Activated CD8-positive, alpha-beta memory T cell treated with anti-CD3 and anti-CD28 coated beads for 48 hours (primary cell): Measurements from ENCODE around the gene CTNNBIP1.

Source experiments
- DNase-seq, 3 experiments: peaks; one replicate each; pipeline ENCODE4 v3.0.0-alpha.2; 2020; ENCODE audit warnings: low read depth in 2 of 3, low spot score in 2 of 3

CTNNBIP1 gene

DNA sequence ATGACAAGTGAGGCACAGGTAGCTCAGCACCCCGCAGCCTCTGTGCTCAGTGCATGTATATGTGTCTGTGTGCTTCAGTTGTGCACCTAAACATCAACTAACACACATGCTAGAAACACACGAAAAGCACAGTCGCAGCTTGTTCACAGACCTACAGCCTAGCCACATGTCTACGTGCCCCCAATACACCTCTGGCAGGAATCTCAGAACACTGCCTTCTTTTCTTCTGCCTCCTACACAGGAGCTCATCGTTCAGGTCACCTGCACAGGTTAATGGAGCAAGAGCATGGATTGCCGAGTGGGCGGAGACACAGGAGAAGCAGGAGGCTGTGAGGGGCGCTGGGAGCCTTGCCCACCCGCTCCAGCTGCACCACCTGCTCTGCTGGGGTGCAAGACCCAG, 31.7 kb downstream of the CTNNBIP1 start:
- DNase-seq: no peak

DNA sequence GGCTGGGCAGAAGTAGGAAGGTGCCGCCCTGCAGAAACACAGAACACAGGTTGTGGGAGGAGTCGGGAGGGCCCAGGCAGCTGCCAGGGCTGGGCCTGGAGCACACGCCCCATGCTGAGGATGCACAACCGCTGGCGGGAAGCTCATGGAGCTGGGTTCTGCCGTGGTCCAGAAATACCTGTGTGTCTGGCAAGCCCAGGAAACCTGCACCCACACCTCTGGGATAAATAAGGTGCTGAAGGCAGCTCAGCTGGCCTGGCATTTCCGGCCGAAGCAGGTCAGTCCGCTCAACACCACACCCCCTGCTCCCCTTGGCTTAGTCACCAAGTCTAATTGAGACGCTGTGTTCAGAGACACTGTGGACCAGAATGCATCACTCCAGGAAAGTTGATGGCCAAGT, 32.1 kb downstream of the CTNNBIP1 start:
- no peak for DNase-seq

DNA sequence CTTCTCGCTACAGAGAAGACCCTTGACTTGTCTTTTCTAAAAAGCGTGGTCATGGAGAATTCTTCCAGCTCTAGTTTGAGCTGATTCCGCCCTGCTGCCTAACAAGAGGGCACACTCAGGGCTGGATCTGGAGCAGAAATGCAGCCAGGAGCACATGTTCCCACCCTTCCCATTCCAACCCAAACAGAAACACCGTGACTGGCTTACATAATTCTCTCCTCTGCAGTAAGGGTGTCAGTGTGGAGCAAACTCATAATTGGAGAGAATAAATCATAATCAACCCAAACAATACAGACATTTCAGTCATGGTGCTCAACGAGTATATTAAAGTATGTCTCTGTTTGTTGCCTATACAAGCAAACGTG, 34.5 kb downstream of the CTNNBIP1 start:
- DNase-seq: no peak

DNA sequence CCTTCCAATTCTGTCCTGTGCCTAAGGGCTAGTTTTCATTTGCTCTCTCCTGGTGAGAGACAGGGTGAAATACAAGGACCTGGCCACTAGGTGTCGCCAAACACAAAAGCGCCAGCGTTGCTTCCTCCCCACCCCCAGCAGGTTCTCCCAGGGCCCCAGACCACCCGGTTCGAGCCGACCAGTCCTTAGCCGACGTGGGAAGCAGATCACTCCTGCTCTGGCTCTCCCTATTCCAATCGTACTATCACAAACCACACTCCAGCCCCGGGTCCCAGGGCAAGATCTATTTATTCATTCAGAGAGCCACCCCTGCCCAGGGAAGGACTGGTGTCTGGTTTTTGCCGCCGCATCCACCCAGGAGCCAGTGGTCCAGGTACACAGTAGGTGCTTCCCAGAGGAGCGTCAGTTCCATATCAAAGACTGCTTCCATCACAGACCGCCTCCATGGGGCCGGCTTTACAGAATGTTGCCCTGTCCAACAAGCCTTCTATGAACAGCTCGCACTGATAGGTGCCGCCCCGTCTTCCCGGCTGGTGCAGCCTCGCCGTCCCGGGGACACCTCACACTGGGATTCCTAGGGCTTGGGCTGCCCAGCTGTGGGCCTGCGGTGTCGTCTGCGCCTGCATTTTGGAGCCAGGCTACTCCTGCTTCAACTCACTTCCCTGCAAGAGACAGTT, 35.0 kb downstream of the CTNNBIP1 start:
- peak; percentile 33 to 64 (median 63) for DNase-seq

DNA sequence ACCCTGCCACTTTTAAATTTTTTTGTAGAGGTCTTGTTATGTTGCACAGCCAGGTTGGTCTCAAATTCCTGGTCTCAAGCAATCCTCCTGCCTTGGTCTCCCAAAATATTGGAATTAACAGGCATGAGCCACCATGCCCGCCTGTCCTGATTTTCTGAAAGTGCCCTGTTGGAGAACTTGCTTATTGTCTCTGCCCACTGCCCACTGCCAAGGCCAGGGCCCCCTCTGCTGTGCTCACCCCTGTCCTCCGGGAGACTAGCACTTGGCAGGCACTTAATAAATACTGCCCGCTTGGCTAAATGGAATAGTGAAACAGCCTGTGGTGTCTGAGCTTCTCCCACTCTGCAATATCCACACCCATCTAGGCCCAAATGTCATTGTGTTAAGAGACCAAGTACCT, 35.7 kb downstream of the CTNNBIP1 start:
- no peak for DNase-seq

DNA sequence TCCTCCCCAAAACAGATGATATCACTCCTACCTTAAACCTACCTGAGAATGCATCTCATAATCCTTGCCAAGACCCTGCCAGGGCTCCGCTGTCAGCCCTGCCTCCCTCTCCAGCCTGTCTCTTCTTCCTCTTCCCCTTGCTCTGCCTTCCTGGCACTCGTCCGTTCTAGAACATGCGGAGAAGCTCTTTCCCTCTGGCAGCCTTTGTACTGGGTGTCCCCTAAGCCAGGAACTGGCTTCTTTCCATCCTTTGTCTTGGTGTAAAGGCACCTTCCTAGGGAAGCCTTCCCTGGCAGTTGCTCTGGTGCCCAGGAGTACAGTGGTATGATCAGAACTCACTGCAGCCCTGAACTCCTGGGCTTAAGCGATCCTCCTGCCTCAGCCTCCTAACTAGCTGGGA, 36.1 kb downstream of the CTNNBIP1 start:
- DNase-seq: no peak

DNA sequence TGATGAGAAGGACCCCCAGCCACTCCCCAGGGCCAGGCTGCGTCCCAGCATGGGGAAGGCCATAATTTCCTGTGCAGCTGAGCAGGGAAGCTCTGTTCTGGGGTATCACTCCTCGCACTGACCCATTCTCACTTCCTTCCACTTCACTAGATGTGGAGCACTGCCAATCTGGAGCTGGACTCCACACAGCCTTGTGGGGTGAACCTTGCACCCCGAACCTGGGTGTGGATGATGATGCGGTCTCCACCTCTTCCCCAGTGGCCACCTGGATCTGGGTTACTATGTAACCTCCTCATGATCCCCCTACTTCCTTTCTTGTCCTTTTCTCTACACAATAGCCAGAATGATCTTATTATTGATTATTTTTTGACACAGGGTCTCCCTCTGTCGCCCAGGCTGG, 36.7 kb downstream of the CTNNBIP1 start:
- DNase-seq: no peak

DNA sequence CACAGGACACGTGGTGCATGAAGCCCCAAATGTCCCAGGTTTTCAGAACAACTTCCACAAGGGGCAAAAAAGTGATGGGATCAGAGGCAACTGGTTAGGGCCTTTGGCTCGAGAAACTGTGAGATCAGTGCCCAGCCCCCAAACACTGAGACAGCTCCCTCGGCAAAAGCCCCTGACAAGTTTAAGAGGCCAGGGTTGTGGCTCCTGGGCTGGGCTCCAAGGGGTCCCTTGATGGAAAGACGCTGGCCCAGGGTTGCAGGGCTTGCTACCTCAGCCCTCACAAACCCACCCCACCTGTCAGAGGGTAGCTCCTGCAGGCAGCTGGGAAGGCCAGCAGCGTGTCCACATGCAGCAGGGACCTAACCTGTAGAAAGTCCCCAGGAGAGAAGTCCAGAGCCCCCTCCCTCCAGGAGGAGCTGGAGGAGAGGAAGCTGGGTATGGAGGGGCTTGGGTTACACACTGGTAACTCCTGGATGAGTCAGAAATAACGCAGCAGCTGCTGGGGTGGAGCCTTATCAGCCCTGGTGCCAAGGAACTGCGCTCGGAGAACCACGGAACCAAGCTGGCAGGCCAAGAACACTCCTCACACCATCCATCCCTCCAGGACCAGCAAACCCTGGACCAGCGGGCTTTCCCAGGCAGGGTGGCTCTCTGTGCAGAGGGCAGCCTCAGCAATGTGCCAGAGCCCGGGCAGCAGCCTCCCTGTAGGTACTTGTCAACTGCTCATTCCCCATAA, 37.5 kb downstream of the CTNNBIP1 start:
- no peak for DNase-seq

DNA sequence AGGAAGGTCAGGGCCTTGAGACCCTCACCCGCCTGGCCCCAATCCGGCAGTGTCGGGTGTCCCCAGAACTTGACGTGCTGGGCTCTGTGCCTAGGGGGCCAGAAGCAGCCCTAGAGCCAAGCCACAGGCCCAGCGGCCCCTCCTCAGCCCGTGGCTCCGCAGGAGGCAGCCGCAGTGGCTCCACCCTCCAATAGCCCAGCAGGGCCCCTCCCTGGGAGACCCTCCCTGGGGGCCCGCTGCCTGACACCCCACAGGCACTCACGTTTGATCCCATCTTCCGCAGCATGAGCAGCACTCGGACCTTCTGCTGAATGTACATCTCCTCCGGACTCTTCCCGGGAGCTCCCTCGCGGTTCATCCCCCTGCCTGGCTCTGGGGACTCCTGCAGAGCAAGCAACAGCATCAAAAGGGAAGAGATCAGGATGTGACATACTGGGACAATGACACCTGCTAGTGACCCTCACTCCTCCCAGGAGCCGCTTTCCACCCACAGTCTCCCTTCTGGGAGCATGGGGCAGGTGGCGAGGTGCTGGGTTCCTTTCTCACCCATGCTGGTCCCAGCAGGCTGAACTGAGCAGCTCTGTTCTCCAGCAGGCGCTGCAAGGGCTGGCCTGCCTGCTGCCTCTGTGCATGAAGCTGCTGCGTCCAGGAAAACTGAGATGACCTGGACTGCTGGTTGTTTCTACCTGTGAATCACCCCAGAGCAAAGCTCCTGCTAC, 38.2 kb downstream of the CTNNBIP1 start:
- DNase-seq: no peak

DNA sequence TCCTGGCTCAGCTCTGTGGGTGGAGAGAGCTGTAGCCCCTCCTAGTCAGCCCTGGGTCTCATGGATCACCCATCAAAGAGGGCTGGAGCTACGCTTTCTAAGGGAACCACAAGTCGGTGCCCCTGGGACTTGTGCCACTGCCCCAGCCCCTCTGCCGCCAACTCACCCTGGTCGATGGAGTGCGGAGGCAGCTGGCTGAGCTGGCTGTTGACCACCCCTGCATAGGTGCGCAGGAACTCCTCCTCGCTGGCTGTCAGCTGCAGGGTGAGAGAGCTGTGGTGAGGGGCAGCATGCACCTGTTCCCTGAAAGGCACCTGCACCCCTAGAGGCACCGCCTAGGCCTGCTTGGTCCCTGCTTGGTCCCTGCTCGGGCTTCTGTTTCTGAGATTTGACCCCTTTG, 39.0 kb downstream of the CTNNBIP1 start:
- DNase-seq: no peak

DNA sequence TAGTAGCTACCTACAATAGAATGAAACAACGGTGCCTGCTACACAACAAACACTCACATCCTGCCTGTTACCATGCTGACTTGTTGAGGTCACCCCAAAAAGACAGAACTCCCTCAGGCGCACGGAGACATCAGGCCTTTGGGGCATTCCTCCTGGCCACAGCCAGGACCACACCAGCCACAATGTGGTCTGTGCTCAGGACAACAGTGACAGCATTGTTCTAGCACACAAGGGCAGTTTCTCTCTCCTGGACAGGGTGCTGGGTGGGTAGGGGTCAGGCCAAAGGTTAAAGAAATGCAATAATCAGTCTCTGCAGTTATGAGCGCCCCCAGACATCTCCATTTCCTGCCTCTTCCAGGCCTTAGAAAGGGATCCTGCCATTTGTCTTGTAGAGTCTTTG, 39.5 kb downstream of the CTNNBIP1 start:
- DNase-seq: no peak

DNA sequence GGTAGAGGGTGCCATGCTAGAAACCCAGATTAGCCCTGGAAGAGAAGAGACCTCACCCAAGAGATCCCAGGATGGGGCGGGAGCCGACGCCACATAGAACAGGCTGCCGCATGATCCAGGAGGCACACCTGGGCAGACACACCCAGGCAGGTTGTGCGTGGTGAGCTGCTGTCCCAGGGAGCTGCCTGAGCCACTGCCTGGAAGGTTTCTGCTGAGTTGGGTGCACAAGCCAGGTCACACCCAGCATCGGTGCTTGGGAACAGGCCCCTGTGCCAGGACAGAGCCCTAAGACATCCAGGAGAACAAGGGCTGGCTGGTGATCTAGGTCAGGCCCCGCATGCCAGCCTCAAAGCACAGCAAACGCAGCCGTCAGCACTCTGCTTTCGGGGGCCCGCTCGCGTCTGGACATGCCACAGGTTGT, 40.2 kb downstream of the CTNNBIP1 start:
- no peak for DNase-seq

DNA sequence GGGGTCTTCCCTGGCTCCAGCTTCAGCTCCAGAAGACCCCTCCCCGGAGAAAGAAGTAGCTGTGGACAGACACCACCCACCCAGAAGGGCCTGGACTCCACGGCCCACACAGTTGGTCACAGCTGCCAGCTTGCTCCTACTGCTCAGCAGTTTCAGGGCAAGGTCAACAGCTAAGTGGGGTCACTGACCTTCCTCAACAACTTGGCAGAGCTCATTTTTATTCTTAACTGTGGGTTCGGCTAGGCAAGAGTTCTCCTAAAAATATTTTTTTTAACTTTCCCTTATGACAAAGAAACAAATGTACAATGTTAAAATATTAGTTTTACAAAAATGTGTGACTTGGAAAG, 41.9 kb downstream of the CTNNBIP1 start:
- no peak for DNase-seq

DNA sequence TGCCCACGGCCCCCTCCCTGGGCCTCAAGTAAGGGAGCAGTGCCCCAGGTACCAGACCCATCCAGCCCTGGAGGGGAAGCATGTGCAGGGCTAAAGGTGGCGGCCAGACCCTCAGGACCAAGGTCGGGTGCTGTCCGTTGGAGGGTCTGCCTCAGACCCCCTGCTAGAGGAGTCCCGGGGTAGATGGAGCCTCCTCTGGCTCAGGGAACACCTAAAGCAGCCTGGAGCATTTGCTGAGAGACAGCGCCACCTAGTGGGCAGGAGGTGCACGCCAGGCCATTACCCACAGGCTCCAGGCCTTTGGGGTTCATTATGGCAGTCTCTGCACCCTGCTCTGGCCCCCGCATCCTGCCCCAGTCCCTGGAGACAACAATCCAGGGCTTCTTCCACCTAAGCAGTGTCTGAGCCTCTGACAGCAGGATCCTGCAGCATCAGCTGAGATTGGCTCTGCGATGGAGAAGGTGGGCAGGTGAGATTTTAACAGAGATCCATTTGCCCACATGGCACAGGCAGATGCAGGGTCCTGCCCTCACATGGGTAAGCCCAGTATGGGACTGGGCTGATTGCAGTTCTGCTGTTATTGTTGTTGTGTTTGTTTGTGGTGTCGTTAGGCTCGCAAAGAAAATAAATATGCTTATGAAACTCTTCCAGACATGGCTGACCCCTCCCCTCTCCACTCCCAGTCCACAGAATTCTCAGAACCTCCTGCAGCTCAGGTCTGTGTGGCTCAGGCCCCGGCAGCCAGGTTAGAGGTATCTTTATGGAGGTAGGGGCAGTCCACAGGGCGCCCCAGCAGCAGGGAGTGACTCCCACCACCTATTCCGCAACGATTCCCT, 42.4 kb downstream of the CTNNBIP1 start:
- DNase-seq: peak; percentile 65 to 90 (median 88)

DNA sequence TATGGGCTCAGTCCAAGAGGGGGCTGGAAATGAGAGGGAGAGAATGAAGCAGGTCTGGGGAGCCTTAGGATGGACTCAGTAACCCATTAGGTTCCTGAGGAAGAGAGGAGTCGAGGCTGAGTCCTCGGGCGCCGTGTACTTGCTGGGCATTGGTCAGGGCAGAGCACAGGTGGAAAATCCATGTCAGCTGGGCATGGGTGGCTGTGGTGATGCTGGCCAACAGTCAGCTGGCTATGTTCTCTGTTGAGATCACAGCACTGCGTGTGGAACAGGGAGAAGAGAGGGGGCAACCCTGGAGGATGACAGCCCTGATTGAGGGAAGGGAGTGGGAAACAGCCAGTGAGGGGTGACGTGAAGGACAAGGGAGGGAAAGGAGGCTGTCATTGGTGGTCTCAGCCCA, 43.2 kb downstream of the CTNNBIP1 start:
- DNase-seq: no peak

DNA sequence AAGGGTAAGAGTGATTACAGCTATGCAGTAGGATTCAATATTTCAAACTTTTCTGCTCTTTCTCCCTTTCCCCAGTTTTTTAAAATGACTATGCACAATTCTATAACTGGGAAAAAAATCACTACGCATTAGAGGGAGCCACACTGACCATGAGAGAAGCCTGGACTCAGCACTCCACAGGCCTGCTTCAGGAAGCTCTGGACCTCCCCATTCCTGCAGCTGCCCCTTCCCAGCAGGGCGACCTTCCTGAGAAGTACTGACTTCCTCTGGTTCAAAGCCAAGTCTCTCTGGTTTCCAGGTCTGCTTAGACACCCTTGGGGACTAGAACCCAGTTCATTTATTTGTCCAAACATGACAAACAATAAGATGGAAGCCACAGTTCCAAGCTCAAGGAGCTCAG, 44.3 kb downstream of the CTNNBIP1 start:
- DNase-seq: no peak

DNA sequence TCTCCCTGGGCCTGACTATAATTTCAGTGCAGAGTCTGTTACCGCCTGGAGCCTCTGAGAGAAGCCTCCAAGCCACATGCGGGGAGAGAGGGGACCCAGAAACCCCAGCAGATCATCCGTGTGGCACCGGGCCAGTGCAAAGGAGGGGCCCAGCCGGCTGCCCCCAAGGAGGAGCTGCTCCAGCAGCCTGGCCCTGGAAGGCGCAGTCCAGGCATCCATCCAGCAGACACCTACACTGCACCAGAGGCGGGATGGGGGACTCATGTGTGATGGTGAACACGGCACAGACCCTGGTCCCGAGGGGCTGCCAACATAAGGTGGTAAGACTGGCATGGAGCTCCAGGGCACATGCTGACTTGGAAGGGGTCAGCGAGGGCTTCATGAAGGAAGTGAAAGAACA, 46.7 kb downstream of the CTNNBIP1 start:
- no peak for DNase-seq

DNA sequence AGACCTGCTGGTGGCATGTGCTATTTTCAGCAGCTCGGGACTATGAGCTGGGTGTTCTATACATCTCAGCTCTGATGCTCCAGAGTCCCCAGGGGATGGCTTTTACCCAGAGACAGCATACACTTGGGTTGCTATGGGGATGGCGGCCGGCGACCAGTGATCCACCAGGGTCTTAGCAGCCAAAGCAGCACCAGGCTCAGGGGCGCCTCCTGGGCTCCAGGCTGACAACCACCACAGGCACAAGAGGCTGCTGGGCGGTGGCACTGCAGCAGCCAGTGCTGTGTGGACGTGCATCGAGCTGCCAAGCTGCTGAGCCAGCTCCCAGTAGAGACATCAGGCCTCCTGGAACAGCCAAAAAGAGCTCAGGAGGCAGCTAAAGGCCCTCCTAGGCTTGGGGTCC, 48.7 kb downstream of the CTNNBIP1 start:
- no peak for DNase-seq

DNA sequence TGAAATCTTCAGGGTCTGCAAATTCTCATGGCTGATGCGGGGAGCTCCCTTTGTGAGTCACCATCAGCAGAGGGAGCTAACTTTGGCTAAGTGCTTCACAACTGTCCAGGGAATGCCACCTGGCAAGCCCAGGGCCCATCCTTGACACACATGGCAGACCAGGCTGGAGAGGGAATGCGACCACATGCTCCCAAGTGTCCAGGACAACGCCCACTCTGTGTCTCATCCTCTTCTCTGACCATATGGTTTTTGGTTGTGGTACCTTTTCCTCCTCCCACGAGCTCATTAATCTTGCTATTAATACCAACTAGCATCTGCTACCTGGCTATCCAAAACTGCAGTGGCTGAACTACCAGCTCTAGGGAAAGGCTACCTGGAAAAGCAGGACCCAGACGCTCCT, 49.2 kb downstream of the CTNNBIP1 start:
- no peak for DNase-seq

DNA sequence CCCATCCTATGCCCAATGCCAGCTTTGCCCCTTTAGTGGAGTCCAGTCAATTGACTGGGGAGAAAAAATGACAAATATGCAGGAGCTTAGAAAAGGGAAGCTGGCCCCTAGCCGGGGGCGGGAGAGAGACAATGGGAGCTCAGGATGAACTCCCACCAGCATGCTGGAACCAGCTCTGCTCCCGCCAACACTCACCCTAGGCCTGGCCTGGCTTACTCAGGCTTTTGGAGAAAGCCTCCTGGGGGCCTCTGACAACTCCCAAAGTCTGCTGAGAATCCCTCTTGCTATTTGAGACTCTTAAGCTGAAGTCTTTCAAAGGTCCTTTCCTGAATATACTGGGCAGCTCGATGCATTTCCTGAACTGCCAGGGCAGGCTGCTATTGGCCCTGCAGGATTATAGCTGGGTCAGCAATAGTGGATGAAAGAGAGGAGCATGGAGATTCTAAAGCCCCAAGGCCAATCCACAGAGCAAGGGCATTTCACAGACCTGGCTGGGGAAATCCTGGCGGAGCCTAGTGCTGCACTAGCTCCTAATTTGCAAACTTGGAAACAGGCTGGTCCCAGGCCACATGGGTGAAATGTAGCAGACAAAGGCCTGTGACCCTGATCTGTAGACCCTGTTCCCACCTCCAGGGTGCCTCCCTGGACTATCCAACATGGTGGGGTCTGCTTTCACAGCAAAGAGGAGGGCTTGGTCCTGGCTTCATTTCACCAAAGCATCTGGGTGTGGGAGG, 50.6 kb downstream of the CTNNBIP1 start:
- DNase-seq: no peak
